ENCODE measurements around the gene LAPTM5.

DNA sequence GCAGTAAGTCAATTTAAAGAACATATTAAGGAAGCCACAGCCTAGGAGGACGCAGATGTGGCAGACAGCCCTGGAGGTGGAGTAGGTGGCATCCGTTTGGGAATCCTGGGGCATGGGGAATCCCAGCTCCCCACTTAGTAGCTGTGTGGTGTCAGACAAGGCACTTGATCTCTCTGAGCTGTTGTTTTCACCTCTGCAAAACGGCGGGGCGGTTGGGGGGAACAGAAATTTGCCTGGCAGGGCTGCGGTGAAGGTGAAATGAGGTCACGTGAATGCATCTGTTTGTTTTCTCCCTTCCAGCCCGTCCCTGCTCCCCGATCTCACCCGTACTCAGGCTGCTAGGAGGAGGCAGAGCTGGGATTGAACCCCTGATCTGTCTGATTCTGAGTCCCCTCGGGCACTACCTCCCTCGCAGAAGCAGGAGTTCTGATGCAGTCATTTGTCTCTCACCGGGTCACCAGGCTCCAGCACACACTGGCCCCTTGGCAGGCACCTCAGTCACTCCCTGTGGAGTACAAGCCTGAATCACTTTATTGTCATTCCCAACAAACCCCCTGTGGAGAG lies 2.2 kb upstream of the LAPTM5 start:
- TF ChIP-seq, protein P1, sequence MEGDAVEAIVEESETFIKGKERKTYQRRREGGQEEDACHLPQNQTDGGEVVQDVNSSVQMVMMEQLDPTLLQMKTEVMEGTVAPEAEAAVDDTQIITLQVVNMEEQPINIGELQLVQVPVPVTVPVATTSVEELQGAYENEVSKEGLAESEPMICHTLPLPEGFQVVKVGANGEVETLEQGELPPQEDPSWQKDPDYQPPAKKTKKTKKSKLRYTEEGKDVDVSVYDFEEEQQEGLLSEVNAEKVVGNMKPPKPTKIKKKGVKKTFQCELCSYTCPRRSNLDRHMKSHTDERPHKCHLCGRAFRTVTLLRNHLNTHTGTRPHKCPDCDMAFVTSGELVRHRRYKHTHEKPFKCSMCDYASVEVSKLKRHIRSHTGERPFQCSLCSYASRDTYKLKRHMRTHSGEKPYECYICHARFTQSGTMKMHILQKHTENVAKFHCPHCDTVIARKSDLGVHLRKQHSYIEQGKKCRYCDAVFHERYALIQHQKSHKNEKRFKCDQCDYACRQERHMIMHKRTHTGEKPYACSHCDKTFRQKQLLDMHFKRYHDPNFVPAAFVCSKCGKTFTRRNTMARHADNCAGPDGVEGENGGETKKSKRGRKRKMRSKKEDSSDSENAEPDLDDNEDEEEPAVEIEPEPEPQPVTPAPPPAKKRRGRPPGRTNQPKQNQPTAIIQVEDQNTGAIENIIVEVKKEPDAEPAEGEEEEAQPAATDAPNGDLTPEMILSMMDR (IDR thresholded peaks at IDR 0.05; ENCODE audit: insufficient read depth, low read depth, low read length): no peak
- no peak for TF ChIP-seq EZH2 (IDR thresholded peaks at IDR 0.05; ENCODE audit: insufficient read depth, low read length)
